GM12878 (cell line): Measurements from ENCODE around the gene NDUFA13. TPM values are rescaled to one million over a fixed set of nuclear protein-coding genes. Genes with fewer than 3 reads are reported as not detected.

Experiments used
- ATAC-seq: fragments of 200-7000 bp; cut with Tn5 transposase; 3 replicates; pipeline ENCODE4 v1.9.1; 2020; ENCODE audit warnings: mild to moderate bottlenecking, moderate library complexity
- BruUV-seq: library from RNA; stranded (reverse); fragments of 400-500 nt; replicated peaks from 2 replicates; lab custom pipeline; 2021; lab: Mats Ljungman, UMichigan
- CTCF ChIA-PET: fragments of 300-600 bp; sonication (Branson Sonifier 250); formaldehyde crosslinking; extraction: SDS; loops from one replicate; lab custom pipeline; 2021; ENCODE audit warnings: inconsistent platforms; lab: Yijun Ruan, JAX
- POLR2A ChIA-PET: fragments of 350-600 bp; formaldehyde crosslinking; extraction: SDS; loops from one replicate; lab custom pipeline; 2021; ENCODE audit warnings: inconsistent platforms; lab: Charles Lee
- RAD21 ChIA-PET: fragments of 300-600 bp; sonication (Branson Sonifier 250); formaldehyde crosslinking; loops from one replicate; lab custom pipeline; 2023; ENCODE audit warnings: antibody characterized with exemption; ENCODE audit not compliant: unreplicated experiment; lab: Charles Lee
- SMC1A ChIA-PET: fragments of 300-600 bp; sonication (Branson Sonifier 250); formaldehyde crosslinking; loops from one replicate; lab custom pipeline; 2023; ENCODE audit not compliant: unreplicated experiment, uncharacterized antibody; lab: Charles Lee
- DNase-seq: peaks from one replicate; pipeline ENCODE4 v3.0.0-alpha.2; 2011; ENCODE audit warnings: low read depth, low spot score
- FAIRE-seq: peaks from 3 replicates; lab custom pipeline; 2011; peaks lifted over from hg19 to GRCh38; lab: Jason Lieb, UNC
- H2AFZ ChIP-seq: 2 replicates; pipeline ENCODE4 v1.6.0; 2011; ENCODE audit warnings: low read depth, low read length, control low read depth; ENCODE audit not compliant: control insufficient read depth
- H3K27ac ChIP-seq: 2 replicates; pipeline ENCODE4 v1.5.1; 2011; ENCODE audit warnings: control low read depth; ENCODE audit not compliant: control insufficient read depth, insufficient read depth
- H3K27me3 ChIP-seq, 2 experiments: replicated peaks in 1 of 2; 2 replicates each; pipeline versions ENCODE4 v1.6.0 to v1.6.1; 2011; ENCODE audit warnings: low read length in 1 of 2; ENCODE audit not compliant: control insufficient read depth in 2 of 2, insufficient read depth in 2 of 2
- H3K36me3 ChIP-seq, 2 experiments: 2 replicates each; pipeline ENCODE4 v1.5.1; 2011; ENCODE audit warnings: low read length in 1 of 2; ENCODE audit not compliant: control insufficient read depth in 2 of 2, insufficient read depth in 2 of 2
- H3K4me1 ChIP-seq: 2 replicates; pipeline ENCODE4 v1.6.1; 2011; ENCODE audit warnings: mild to moderate bottlenecking, low read length, moderate library complexity, mixed read lengths; ENCODE audit not compliant: control insufficient read depth, insufficient read depth
- H3K4me2 ChIP-seq: 2 replicates; pipeline ENCODE4 v1.6.0; 2011; ENCODE audit warnings: control low read depth; ENCODE audit not compliant: control insufficient read depth, insufficient read depth
- H3K4me3 ChIP-seq: fragments of 200-600 bp; sonication (generic); 2 replicates; pipeline ENCODE4 v1.5.1; 2016
- H3K79me2 ChIP-seq: 2 replicates; pipeline ENCODE4 v1.6.0; 2011; ENCODE audit warnings: low read length; ENCODE audit not compliant: control insufficient read depth, insufficient read depth
- H3K9ac ChIP-seq: 2 replicates; pipeline ENCODE4 v1.8.0; 2011; ENCODE audit warnings: low read length, control low read depth, mixed read lengths; ENCODE audit not compliant: control insufficient read depth, insufficient read depth
- H3K9me3 ChIP-seq: replicated peaks from 3 replicates; pipeline ENCODE4 v1.5.1; 2011; ENCODE audit warnings: mild to moderate bottlenecking, low read length; ENCODE audit not compliant: control insufficient read depth, insufficient read depth
- H4K20me1 ChIP-seq: 2 replicates; pipeline ENCODE4 v1.6.0; 2011; ENCODE audit not compliant: control insufficient read depth, insufficient read depth
- DPF2 ChIP-seq: fragments of 450-650 bp; IDR thresholded peaks from 2 replicates; pipeline ENCODE4 v1.6.1; 2017; ENCODE audit warnings: mild to moderate bottlenecking
- FOXK2 ChIP-seq: fragments of 450-650 bp; IDR thresholded peaks from 2 replicates; pipeline ENCODE4 v1.6.1; 2017; ENCODE audit warnings: mild to moderate bottlenecking, moderate library complexity
- JUND ChIP-seq: IDR thresholded peaks from 2 replicates; pipeline ENCODE4 v1.6.1; 2012; ENCODE audit warnings: low read depth, mild to moderate bottlenecking, low read length, improper control_type of control experiment, moderate library complexity
- SMAD5 ChIP-seq: IDR thresholded peaks from 2 replicates; pipeline ENCODE4 v1.6.1; 2016; ENCODE audit warnings: antibody characterized with exemption, low read depth
- SMC3 ChIP-seq: IDR thresholded peaks from 2 replicates; pipeline ENCODE4 v1.6.1; 2011; ENCODE audit warnings: low read length, improper control_type of control experiment, borderline replicate concordance
- YY1 ChIP-seq: IDR thresholded peaks from 2 replicates; pipeline ENCODE4 v1.6.1; 2011; ENCODE audit warnings: low read depth, mild to moderate bottlenecking, low read length
- WGBS: methylation state at CpG from one replicate; pipeline ENCODE4 v1.1.6; 2016; ENCODE audit warnings: low lambda C conversion rate; ENCODE audit not compliant: insufficient replicate concordance, insufficient coverage; ENCODE audit errors: missing lambda C conversion rate; 5-methylcytosine and 5-hydroxymethylcytosine counted together
- in situ Hi-C: fragments of 300-500 bp; cut with MboI; formaldehyde crosslinking; loops from 9 replicates; pipeline ENCODE4 v1.14.3; 2018; ENCODE audit warnings: mixed read lengths
- intact Hi-C: fragments of 100-400 bp; cut with micrococcal nuclease; formaldehyde crosslinking; loops from one replicate; pipeline ENCODE4 v1.14.2; 2022; ENCODE audit not compliant: unreplicated experiment
- polyA plus RNA-seq, 11 experiments: library from polyadenylated mRNA; depleted of rRNA in 4 of 11; unstranded in 6 of 11; stranded (reverse) in 5 of 11; fragments of >200 nt; fragmentation: Nextera tagmentation in 4 of 11; fragmentation: Illumina TruSeq in 1 of 11; extraction: Ambion mirVana in 4 of 11; extraction: Trizol in 1 of 11; gene quantifications; 1 replicate in 1 of 11; 2 replicates in 10 of 11; pipeline versions ENCODE4 v1.2.1 to v1.2.3, GENCODE V29; 2011 to 2016; ENCODE audit warnings: inconsistent platforms in 2 of 11, missing spikeins in 2 of 11, low read depth in 1 of 11
- total RNA-seq, 4 experiments: library from RNA; depleted of rRNA in 3 of 4; stranded (reverse); fragments of >200 nt in 3 of 4; fragmentation: Illumina TruSeq in 1 of 4; extraction: Trizol in 1 of 4; gene quantifications; 2 replicates each; pipeline versions ENCODE4 v1.2.1 to v1.2.3, GENCODE V29; 2013 to 2021
- TF ChIP-seq, protein P1 (sequence below): fragments of 450-650 bp; IDR thresholded peaks from 2 replicates; pipeline ENCODE4 v1.6.1; 2018; ENCODE audit warnings: mild to moderate bottlenecking, low read depth, moderate library complexity; ENCODE audit not compliant: partially characterized antibody
- TF ChIP-seq, protein P2 (sequence below): fragments of 450-650 bp; IDR thresholded peaks from 2 replicates; pipeline ENCODE4 v1.6.1; 2017; ENCODE audit warnings: antibody characterized with exemption, mild to moderate bottlenecking, moderate library complexity
- TF ChIP-seq, protein P3 (sequence below): IDR thresholded peaks from 2 replicates; pipeline ENCODE4 v1.6.1; 2012; ENCODE audit warnings: low read length, inconsistent platforms

Gene NDUFA13
- total and polyA plus RNA-seq, 10 of the 15 experiments (the other 5 are each of a cell fraction or from before 2014, with no cell fraction given) = 224 to 586 (median 456) TPM

DNA sequence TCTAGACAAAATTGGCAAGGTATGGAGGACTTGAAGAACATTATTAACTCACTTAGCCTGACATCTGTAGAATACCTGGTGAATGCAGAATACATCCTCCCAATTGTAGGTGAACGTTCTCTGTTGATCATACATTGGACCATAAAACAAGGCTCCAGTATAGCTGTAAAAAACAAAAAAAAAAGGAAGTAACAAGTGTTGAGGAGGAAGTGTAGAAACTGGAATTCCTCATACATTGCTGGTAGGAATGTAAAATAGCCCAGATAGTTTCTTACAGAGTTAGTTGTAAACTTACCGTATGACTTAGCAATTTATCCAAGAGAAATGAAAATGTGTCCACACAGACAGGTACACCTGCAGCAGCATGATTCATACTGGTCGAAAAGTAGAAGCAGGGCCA, 45.4 kb upstream of the NDUFA13 start:
- POLR2A ChIA-PET = interaction anchor here (1.6 kb wide), 1 partner anchor 74 kb away, joined by 3 read pairs; no protein-coding TSS in a partner anchor

More for the DNA sequence above, 45.4 kb upstream of the NDUFA13 start:
- 0 out of 2 replicates have a peak overlapping the region, but pooled peaks have one; percentile 52 for H3K4me2 ChIP-seq
- RAD21 ChIA-PET = no interaction called here
- no peak overlapping the region for H3K9ac ChIP-seq
- intact Hi-C loops = loop anchor here (5.0 kb wide), 1 partner anchor 83 kb away; no protein-coding TSS in a partner anchor
- H2AFZ ChIP-seq = no peak overlapping the region
- FAIRE-seq (no peak), DNase-seq (no peak)
- H3K27ac ChIP-seq = no peak overlapping the region
- H3K9me3 ChIP-seq = peaks cover 34% of the 10 kb centered on the region
- no peaks in the 10 kb centered on the region for H3K27me3 ChIP-seq
- TF ChIP-seq SMC3 (no peak), FOXK2 (no peak), SMAD5 (no peak), DPF2 (no peak), JUND (no peak), YY1 (no peak)
- TF ChIP-seq, protein P1, sequence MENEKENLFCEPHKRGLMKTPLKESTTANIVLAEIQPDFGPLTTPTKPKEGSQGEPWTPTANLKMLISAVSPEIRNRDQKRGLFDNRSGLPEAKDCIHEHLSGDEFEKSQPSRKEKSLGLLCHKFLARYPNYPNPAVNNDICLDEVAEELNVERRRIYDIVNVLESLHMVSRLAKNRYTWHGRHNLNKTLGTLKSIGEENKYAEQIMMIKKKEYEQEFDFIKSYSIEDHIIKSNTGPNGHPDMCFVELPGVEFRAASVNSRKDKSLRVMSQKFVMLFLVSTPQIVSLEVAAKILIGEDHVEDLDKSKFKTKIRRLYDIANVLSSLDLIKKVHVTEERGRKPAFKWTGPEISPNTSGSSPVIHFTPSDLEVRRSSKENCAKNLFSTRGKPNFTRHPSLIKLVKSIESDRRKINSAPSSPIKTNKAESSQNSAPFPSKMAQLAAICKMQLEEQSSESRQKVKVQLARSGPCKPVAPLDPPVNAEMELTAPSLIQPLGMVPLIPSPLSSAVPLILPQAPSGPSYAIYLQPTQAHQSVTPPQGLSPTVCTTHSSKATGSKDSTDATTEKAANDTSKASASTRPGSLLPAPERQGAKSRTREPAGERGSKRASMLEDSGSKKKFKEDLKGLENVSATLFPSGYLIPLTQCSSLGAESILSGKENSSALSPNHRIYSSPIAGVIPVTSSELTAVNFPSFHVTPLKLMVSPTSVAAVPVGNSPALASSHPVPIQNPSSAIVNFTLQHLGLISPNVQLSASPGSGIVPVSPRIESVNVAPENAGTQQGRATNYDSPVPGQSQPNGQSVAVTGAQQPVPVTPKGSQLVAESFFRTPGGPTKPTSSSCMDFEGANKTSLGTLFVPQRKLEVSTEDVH = no peak
- TF ChIP-seq, protein P2, sequence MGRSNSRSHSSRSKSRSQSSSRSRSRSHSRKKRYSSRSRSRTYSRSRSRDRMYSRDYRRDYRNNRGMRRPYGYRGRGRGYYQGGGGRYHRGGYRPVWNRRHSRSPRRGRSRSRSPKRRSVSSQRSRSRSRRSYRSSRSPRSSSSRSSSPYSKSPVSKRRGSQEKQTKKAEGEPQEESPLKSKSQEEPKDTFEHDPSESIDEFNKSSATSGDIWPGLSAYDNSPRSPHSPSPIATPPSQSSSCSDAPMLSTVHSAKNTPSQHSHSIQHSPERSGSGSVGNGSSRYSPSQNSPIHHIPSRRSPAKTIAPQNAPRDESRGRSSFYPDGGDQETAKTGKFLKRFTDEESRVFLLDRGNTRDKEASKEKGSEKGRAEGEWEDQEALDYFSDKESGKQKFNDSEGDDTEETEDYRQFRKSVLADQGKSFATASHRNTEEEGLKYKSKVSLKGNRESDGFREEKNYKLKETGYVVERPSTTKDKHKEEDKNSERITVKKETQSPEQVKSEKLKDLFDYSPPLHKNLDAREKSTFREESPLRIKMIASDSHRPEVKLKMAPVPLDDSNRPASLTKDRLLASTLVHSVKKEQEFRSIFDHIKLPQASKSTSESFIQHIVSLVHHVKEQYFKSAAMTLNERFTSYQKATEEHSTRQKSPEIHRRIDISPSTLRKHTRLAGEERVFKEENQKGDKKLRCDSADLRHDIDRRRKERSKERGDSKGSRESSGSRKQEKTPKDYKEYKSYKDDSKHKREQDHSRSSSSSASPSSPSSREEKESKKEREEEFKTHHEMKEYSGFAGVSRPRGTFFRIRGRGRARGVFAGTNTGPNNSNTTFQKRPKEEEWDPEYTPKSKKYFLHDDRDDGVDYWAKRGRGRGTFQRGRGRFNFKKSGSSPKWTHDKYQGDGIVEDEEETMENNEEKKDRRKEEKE = no peak
- TF ChIP-seq, protein P3, sequence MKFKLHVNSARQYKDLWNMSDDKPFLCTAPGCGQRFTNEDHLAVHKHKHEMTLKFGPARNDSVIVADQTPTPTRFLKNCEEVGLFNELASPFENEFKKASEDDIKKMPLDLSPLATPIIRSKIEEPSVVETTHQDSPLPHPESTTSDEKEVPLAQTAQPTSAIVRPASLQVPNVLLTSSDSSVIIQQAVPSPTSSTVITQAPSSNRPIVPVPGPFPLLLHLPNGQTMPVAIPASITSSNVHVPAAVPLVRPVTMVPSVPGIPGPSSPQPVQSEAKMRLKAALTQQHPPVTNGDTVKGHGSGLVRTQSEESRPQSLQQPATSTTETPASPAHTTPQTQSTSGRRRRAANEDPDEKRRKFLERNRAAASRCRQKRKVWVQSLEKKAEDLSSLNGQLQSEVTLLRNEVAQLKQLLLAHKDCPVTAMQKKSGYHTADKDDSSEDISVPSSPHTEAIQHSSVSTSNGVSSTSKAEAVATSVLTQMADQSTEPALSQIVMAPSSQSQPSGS = no peak
- TF ChIP-seq, all 136 proteins: peak for 0
- CTCF ChIA-PET = no interaction called here
- Histone ChIP-seq H3K4me3 (no peak overlapping the region), H3K36me3 (peaks cover 19 to 20% of the 10 kb centered on the region in 2 experiments), H4K20me1 (peaks cover 5% of the 10 kb centered on the region), H3K4me1 (peaks cover 36% of the 10 kb centered on the region), H3K79me2 (peaks cover 23% of the 10 kb centered on the region)
- 60% methylated on average over 3 of the region's 3 CpGs for WGBS
- in situ Hi-C loops = no loop called here
- BruUV-seq = no TSS peak
- SMC1A ChIA-PET = interaction anchor here (1.3 kb wide), 1 partner anchor 13 kb away, joined by 3 read pairs; no protein-coding TSS in a partner anchor
- no peak for ATAC-seq
